PFSK-1 (cell line): ENCODE results near the gene CHERP.

Experiments
- FOXP2 ChIP-seq: optimal IDR thresholded peaks from 2 replicates; pipeline ENCODE3; 2011; ENCODE audit warnings: borderline replicate concordance, control low read depth, inconsistent platforms; ENCODE audit not compliant: insufficient read depth; ENCODE audit errors: extremely low read length, extremely low read depth
- POLR2AphosphoS5 ChIP-seq: IDR thresholded peaks from 2 replicates; pipeline ENCODE4 v1.6.1; 2012; ENCODE audit warnings: low read depth, mild to moderate bottlenecking, control low read depth, low read length, moderate library complexity
- SIN3A ChIP-seq: IDR thresholded peaks from 2 replicates; pipeline ENCODE4 v1.6.1; 2012; ENCODE audit warnings: mild to moderate bottlenecking, low read length, moderate library complexity, borderline replicate concordance; ENCODE audit not compliant: insufficient read depth
- TAF1 ChIP-seq: IDR thresholded peaks from 2 replicates; pipeline ENCODE4 v1.6.1; 2012; ENCODE audit warnings: low read length, control low read depth, borderline replicate concordance; ENCODE audit not compliant: insufficient read depth
- TF ChIP-seq, protein P1 (sequence below), 2 experiments: IDR thresholded peaks; 2 replicates each; pipeline versions ENCODE4 v1.6.1 to v1.8.0; 2011 to 2012; ENCODE audit warnings: low read depth in 2 of 2, low read length in 2 of 2, control low read depth in 1 of 2, inconsistent platforms in 1 of 2, mild to moderate bottlenecking in 1 of 2, moderate library complexity in 1 of 2; ENCODE audit not compliant: insufficient read depth in 1 of 2

CHERP gene

GRCh38 chr19:16544473-16545231 lies 2.4 kb upstream of the CHERP start:
- no peak for TF ChIP-seq POLR2AphosphoS5
- no peak for TF ChIP-seq TAF1
- no peak for TF ChIP-seq SIN3A
- TF ChIP-seq FOXP2, result no peak
- TF ChIP-seq, protein P1, sequence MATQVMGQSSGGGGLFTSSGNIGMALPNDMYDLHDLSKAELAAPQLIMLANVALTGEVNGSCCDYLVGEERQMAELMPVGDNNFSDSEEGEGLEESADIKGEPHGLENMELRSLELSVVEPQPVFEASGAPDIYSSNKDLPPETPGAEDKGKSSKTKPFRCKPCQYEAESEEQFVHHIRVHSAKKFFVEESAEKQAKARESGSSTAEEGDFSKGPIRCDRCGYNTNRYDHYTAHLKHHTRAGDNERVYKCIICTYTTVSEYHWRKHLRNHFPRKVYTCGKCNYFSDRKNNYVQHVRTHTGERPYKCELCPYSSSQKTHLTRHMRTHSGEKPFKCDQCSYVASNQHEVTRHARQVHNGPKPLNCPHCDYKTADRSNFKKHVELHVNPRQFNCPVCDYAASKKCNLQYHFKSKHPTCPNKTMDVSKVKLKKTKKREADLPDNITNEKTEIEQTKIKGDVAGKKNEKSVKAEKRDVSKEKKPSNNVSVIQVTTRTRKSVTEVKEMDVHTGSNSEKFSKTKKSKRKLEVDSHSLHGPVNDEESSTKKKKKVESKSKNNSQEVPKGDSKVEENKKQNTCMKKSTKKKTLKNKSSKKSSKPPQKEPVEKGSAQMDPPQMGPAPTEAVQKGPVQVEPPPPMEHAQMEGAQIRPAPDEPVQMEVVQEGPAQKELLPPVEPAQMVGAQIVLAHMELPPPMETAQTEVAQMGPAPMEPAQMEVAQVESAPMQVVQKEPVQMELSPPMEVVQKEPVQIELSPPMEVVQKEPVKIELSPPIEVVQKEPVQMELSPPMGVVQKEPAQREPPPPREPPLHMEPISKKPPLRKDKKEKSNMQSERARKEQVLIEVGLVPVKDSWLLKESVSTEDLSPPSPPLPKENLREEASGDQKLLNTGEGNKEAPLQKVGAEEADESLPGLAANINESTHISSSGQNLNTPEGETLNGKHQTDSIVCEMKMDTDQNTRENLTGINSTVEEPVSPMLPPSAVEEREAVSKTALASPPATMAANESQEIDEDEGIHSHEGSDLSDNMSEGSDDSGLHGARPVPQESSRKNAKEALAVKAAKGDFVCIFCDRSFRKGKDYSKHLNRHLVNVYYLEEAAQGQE (IDR thresholded peaks at IDR 0.05; ENCODE audit: insufficient read depth in 1 of 2, low read depth in 2 of 2, low read length in 2 of 2), result no peak

DNA sequence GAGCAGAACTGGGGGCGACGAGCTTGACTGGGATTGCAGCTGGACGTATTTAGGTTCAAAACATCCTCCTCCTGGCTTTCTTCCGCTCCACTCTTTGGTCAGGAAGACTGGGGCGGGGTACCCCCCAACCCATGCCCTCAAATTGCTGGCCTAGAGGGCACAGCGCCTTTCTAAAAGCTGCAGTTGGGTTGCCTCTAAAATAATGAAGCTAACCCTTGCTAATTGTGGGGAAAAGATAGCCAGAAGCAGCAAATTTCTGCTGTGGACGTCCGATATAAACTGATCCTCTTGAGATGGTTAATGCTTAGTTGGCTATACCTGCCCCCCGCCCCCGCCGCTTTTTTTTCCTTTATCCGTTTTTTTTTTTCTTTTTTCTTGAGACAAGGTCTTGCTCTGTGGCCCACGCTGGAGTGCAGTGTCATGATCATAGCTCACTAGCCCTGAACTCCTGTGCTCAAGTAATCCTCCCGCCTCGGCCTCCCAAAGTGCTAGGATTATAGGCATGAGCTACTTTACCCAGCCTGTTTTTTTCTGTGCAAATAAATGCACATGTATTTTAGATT lies 754 bp upstream of the CHERP start:
- TF ChIP-seq, protein P1 (IDR thresholded peaks at IDR 0.05; ENCODE audit: insufficient read depth in 1 of 2, low read depth in 2 of 2, low read length in 2 of 2), result no peak
- TF ChIP-seq TAF1 (no peak), SIN3A (no peak), FOXP2 (no peak), POLR2AphosphoS5 (no peak)

- TF ChIP-seq, protein P1 (IDR thresholded peaks at IDR 0.05; ENCODE audit: insufficient read depth in 1 of 2, low read depth in 2 of 2, low read length in 2 of 2), result 0 out of 4 replicates have a peak, but pooled peaks of 1 of the 2 experiments have one; percentile 38
- TF ChIP-seq FOXP2, result no peak
Observed at GRCh38 chr19:16541526-16542044, 652 bp downstream of the CHERP start.

- no peak for TF ChIP-seq FOXP2
- TF ChIP-seq, protein P1 (IDR thresholded peaks at IDR 0.05; ENCODE audit: insufficient read depth in 1 of 2, low read depth in 2 of 2, low read length in 2 of 2), result no peak
- TF ChIP-seq TAF1, result no peak
- no peak for TF ChIP-seq SIN3A
- no peak for TF ChIP-seq POLR2AphosphoS5
Observed at GRCh38 chr19:16540948-16541347, 1.3 kb downstream of the CHERP start.
